MCF 10A (cell line): ENCODE measurements around the gene SPINK4. TPM values are rescaled to one million over a fixed set of nuclear protein-coding genes. Genes with fewer than 3 reads are reported as not detected.

Source experiments
- Bru-seq: library from RNA; stranded (reverse); fragments of 400-500 nt; gene quantifications from one replicate; lab custom pipeline; 2021; lab: Mats Ljungman, UMichigan
- BruChase-seq, 2 experiments: library from RNA; stranded (reverse); fragments of 400-500 nt; gene quantifications; one replicate each; lab custom pipeline; 2021; lab: Mats Ljungman, UMichigan
- BruUV-seq: library from RNA; stranded (reverse); fragments of 400-500 nt; replicated peaks from 2 replicates; lab custom pipeline; 2021; lab: Mats Ljungman, UMichigan
- CTCF ChIA-PET: fragments of 300-600 bp; sonication (Branson Sonifier 250); formaldehyde crosslinking; extraction: SDS; loops from one replicate; lab custom pipeline; 2021; ENCODE audit warnings: antibody characterized with exemption, inconsistent platforms; lab: Yijun Ruan, JAX
- POLR2A ChIA-PET: fragments of 300-600, 350-650 bp; sonication (Branson Sonifier 250); formaldehyde crosslinking; extraction: SDS; loops from one replicate; lab custom pipeline; 2020; ENCODE audit warnings: antibody characterized with exemption, inconsistent platforms; lab: Yijun Ruan, JAX
- DNase-seq: peaks from one replicate; pipeline ENCODE4 v3.0.0-alpha.2; 2018; ENCODE audit not compliant: unreplicated experiment
- H3K27ac Mint-ChIP-seq: one replicate; pipeline ENCODE4 v1.8.0; 2022; ENCODE audit warnings: mild to moderate bottlenecking, low read depth, mixed read lengths; ENCODE audit not compliant: unreplicated experiment
- H3K27me3 Mint-ChIP-seq: one replicate; pipeline ENCODE4 v1.8.0; 2022; ENCODE audit warnings: mixed read lengths; ENCODE audit not compliant: insufficient read depth, unreplicated experiment
- H3K36me3 Mint-ChIP-seq: one replicate; pipeline ENCODE4 v1.8.0; 2022; ENCODE audit warnings: mild to moderate bottlenecking, moderate library complexity, mixed read lengths; ENCODE audit not compliant: insufficient read depth, unreplicated experiment
- H3K4me1 Mint-ChIP-seq: one replicate; pipeline ENCODE4 v1.8.0; 2022; ENCODE audit warnings: mixed read lengths; ENCODE audit not compliant: insufficient read depth, unreplicated experiment
- H3K4me3 Mint-ChIP-seq: one replicate; pipeline ENCODE4 v1.8.0; 2022; ENCODE audit warnings: mild to moderate bottlenecking, moderate library complexity, mixed read lengths; ENCODE audit not compliant: unreplicated experiment
- H3K9me3 Mint-ChIP-seq: one replicate; pipeline ENCODE4 v1.8.0; 2022; ENCODE audit warnings: mixed read lengths; ENCODE audit not compliant: unreplicated experiment
- intact Hi-C: fragments of 100-400 bp; cut with micrococcal nuclease; formaldehyde crosslinking; loops from 2 replicates; pipeline ENCODE4 v1.14.1; 2022
- long read RNA-seq: library from polyadenylated mRNA; stranded (forward); transcript quantifications from one replicate; pipeline ENCODE4 v2.0.0, GENCODE V29; 2022
- total RNA-seq: library from RNA; stranded (reverse); gene quantifications from 2 replicates; pipeline ENCODE4 v1.2.3, GENCODE V29; 2022
- TF ChIP-seq, protein P1 (sequence below): fragments of 200-600 bp; IDR thresholded peaks from one replicate; pipeline ENCODE4 v1.8.0; 2022; ENCODE audit warnings: antibody characterized with exemption, mild to moderate bottlenecking; ENCODE audit not compliant: unreplicated experiment

Gene SPINK4, protein sequence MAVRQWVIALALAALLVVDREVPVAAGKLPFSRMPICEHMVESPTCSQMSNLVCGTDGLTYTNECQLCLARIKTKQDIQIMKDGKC
- total RNA-seq (not detected in 2 replicates), Bru-seq, nascent RNA (not detected), BruChase-seq, experiment 1, labeled RNA remaining after a 6-hour chase (percentile 4 among the genes with signal in this experiment), BruChase-seq, experiment 2, labeled RNA remaining after a 2-hour chase (not detected)
- long read RNA-seq, partial matches to known transcripts = 0 of 1 reads
- long read RNA-seq, other reads (novel, unspliced or antisense) = 1 of 1 reads

DNA sequence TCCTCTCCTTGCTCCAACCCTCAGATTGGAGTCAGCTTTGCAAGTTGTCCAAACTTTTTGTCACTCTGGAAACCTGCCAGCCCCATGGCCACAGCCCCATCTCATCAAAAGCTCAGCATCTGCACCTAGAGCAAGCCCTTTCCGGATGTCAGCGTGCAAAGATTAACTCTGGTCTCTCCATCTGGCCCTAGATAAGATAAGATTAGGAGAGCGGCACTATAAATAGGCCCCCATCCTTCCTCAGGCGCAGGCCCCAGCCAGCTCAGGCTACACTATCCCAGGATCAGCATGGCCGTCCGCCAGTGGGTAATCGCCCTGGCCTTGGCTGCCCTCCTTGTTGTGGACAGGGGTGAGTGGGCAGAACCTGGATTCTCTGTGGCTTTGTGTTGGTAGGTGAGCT lies at the start of gene SPINK4:
TSS of gene SPINK4 (plus strand) at position 247 of the 400 bp plus-strand sequence. CDS start at position 289, 42 bp downstream.
- TF ChIP-seq, protein P1, sequence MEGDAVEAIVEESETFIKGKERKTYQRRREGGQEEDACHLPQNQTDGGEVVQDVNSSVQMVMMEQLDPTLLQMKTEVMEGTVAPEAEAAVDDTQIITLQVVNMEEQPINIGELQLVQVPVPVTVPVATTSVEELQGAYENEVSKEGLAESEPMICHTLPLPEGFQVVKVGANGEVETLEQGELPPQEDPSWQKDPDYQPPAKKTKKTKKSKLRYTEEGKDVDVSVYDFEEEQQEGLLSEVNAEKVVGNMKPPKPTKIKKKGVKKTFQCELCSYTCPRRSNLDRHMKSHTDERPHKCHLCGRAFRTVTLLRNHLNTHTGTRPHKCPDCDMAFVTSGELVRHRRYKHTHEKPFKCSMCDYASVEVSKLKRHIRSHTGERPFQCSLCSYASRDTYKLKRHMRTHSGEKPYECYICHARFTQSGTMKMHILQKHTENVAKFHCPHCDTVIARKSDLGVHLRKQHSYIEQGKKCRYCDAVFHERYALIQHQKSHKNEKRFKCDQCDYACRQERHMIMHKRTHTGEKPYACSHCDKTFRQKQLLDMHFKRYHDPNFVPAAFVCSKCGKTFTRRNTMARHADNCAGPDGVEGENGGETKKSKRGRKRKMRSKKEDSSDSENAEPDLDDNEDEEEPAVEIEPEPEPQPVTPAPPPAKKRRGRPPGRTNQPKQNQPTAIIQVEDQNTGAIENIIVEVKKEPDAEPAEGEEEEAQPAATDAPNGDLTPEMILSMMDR = no peak
- Mint-ChIP-seq H3K27ac (no peak within 1 kb of the TSS), H3K36me3 (peaks cover 6% of the 10 kb centered on the region), H3K4me3 (no peak within 1 kb of the TSS), H3K27me3 (no peaks in the 10 kb centered on the region), H3K9me3 (no peaks in the 10 kb centered on the region), H3K4me1 (peaks cover 22% of the 10 kb centered on the region)
- no peak for DNase-seq
- BruUV-seq = no TSS peak
- intact Hi-C loops = no loop called here
- POLR2A ChIA-PET = interaction anchor here (0.7 to 13.4 kb wide), 7 partner anchors 8 to 234 kb away, joined by 3 to 259 read pairs (median 3); partner anchors contain the start of genes BAG1, CHMP5, NFX1 and NOL6
- CTCF ChIA-PET = interaction anchor here (0.8 to 0.9 kb wide), 2 partner anchors 9 to 19 kb away, joined by 3 read pairs; no protein-coding TSS in a partner anchor

DNA sequence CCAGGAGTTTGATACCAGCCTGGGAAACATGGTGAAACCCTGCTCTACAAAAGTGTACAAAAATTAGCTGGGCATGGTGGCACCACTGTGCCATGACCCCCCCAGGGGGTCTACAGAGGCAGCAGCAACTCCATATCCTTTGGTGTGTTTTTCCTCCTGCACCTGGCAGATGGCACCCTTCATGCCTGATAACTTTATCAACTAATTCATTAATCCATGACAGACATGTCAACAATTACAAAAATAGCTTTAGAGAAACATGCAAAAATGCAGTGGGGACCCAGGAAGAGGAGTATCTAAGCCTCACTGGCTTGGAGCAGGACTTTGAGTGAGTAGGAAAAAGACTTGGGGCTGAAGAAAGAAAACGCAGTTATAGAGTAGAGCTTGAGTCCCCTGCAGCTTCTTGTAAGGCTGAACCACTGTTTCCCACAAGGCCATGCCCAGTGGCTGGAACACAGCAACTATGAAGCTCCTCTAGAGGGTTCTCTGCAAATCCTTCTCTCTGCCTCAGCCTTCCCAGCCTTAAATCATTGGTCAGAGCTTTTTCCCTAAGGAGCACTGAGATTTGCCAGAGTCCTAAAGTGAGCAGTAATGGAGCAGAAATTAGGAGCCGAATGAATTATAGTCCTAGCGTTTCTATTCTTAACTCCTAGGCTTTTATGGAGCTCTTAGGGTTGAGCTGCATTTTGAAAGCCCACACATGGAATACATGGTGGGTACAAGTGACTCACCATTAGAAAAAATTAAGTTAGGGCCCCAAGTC lies 47.3 kb upstream of the SPINK4 start:
- no TSS peak for BruUV-seq
- no peaks in the 10 kb centered on the region for H3K36me3 Mint-ChIP-seq
- no peak overlapping the region for H3K27ac Mint-ChIP-seq
- H3K27me3 Mint-ChIP-seq = no peaks in the 10 kb centered on the region
- H3K9me3 Mint-ChIP-seq = no peaks in the 10 kb centered on the region
- no peak overlapping the region for H3K4me3 Mint-ChIP-seq
- DNase-seq = no peak
- ChIA-PET CTCF (interaction anchor here (0.9 to 1.2 kb wide), 4 partner anchors 14 to 36 kb away, joined by 3 to 4 read pairs (median 4); no protein-coding TSS in a partner anchor), POLR2A (interaction anchor here (0.7 to 1.9 kb wide), 3 partner anchors 29 to 34 kb away, joined by 3 to 10 read pairs (median 3); no protein-coding TSS in a partner anchor)
- intact Hi-C loops = no loop called here
- TF ChIP-seq, protein P1 = no peak
- peaks cover 9% of the 10 kb centered on the region for H3K4me1 Mint-ChIP-seq

DNA sequence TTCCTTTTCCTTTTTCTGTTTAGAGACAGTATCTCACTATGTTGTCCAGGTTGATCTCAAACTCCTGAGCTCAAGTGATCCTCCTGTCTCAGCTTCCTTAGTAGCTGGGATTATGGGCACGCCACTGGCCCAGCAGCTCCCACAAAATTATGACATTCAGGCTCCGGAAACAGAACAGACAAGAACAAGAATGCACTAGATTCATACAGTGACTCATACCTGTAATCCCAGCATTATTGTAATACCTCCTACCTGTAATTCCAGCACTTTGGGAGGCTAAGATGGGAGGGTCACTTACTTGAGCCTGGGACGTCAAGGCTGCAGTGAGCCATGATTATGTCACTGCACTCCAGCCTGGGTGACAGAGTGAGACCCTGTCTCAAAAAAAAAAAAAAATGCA lies 46.1 kb upstream of the SPINK4 start:
- peak; percentile 70 for DNase-seq
- no peaks in the 10 kb centered on the region for H3K36me3 Mint-ChIP-seq
- H3K4me1 Mint-ChIP-seq = peaks cover 7% of the 10 kb centered on the region
- TF ChIP-seq, protein P1 = no peak
- no TSS peak for BruUV-seq
- intact Hi-C loops = no loop called here
- POLR2A ChIA-PET = interaction anchor here (0.6 to 2.6 kb wide), 5 partner anchors 8 to 40 kb away, joined by 3 to 10 read pairs (median 8); no protein-coding TSS in a partner anchor
- H3K27ac Mint-ChIP-seq = no peak overlapping the region
- H3K4me3 Mint-ChIP-seq = no peak overlapping the region
- CTCF ChIA-PET = interaction anchor here (0.7 to 1.2 kb wide), 3 partner anchors 16 to 35 kb away, joined by 3 to 4 read pairs (median 3); no protein-coding TSS in a partner anchor
- H3K27me3 Mint-ChIP-seq = no peaks in the 10 kb centered on the region
- H3K9me3 Mint-ChIP-seq = no peaks in the 10 kb centered on the region
